Stomach (tissue), 4 donors: ENCODE data around the gene RANBP1.

Experiments
- CTCF ChIP-seq, 7 experiments: fragments of 450-650 bp in 4 of 7; fragments of 200-600 bp in 3 of 7; sonication (generic) in 3 of 7; IDR thresholded peaks; one replicate each; pipeline ENCODE4 v1.5.1; 2016 to 2019; ENCODE audit warnings: antibody characterized with exemption in 7 of 7, control low read depth in 2 of 7, mild to moderate bottlenecking in 1 of 7
- EP300 ChIP-seq: sonication (generic); formaldehyde crosslinking; IDR thresholded peaks from one replicate; pipeline ENCODE4 v1.6.1; 2017; ENCODE audit warnings: antibody characterized with exemption
- POLR2A ChIP-seq, 4 donors: fragments of 450-650 bp; IDR thresholded peaks; one replicate each; pipeline ENCODE4 v1.6.1; 2016; ENCODE audit warnings: antibody characterized with exemption in 4 of 4, control low read depth in 2 of 4, mild to moderate bottlenecking in 1 of 4, moderate library complexity in 1 of 4
- POLR2AphosphoS5 ChIP-seq, 3 donors: sonication (generic); formaldehyde crosslinking; IDR thresholded peaks; one replicate each; pipeline ENCODE4 v1.6.1; 2016; ENCODE audit warnings: antibody characterized with exemption in 3 of 3

- TF ChIP-seq EP300 (no peak), POLR2A (IDR thresholded peaks at IDR 0.05) (no peak), CTCF (IDR thresholded peaks at IDR 0.05) (no peak), POLR2AphosphoS5 (IDR thresholded peaks at IDR 0.05) (no peak)
These were observed 10.6 kb downstream of the RANBP1 start for GRCh38 chr22:20126284-20127029.
